ENCODE results near the gene NFIB.

Gene NFIB

GRCh38 chr9:14347406-14348122 is 33.6 kb upstream of the NFIB start:
- Histone ChIP-seq H3K4me2 (ENCODE audit: low read length) (peak overlapping the region; percentile 41), H4K8ac (ENCODE audit: low read depth, low read length) (no peak overlapping the region), H2BK15ac (replicated peaks; ENCODE audit: low read depth) (no peak overlapping the region), H3K18ac (ENCODE audit: low read length) (peak overlapping the region; percentile 65), H3K9ac (ENCODE audit: low read length) (peak overlapping the region; percentile 77), H3K4me1 (ENCODE audit: control insufficient read depth, low read depth, low read length) (peaks cover 5% of the 10 kb centered on the region), H4K5ac (ENCODE audit: low read length) (no peak overlapping the region), H3K56ac (ENCODE audit: low read length) (peak overlapping the region; percentile 93), H2BK120ac (ENCODE audit: low read depth, low read length) (no peak overlapping the region), H2AK5ac (ENCODE audit: low read length) (no peak overlapping the region), H3K27me3 (ENCODE audit: insufficient read depth, low read length, poor library complexity) (peaks cover 31% of the 10 kb centered on the region), H3K36me3 (ENCODE audit: control insufficient read depth, insufficient read depth, low read length) (no peaks in the 10 kb centered on the region), H3K23ac (ENCODE audit: low read length) (peak overlapping the region; percentile 92), H2BK5ac (ENCODE audit: low read length) (peak overlapping the region; percentile 65), H3K4ac (ENCODE audit: low read depth, low read length) (no peak overlapping the region), H3K79me2 (ENCODE audit: control insufficient read depth, insufficient read depth, low read length) (no peaks in the 10 kb centered on the region), H3K27ac (ENCODE audit: low read depth, low read length) (no peak overlapping the region), H3K4me3 (ENCODE audit: low read length) (peak overlapping the region; percentile 60), H3K79me1 (ENCODE audit: low read length) (no peaks in the 10 kb centered on the region)
- DNase-seq, result peak; percentile 82
- WGBS (ENCODE audit: extremely low coverage, insufficient coverage, low lambda C conversion rate), result no CpG with 5 or more reads among the region's 53 CpGs

- peaks cover 31% of the 10 kb centered on the region for H3K27me3 ChIP-seq (ENCODE audit: insufficient read depth, low read length, poor library complexity)
- peak overlapping the region; percentile 60 for H3K4me3 ChIP-seq (ENCODE audit: low read length)
- H2AK5ac ChIP-seq (ENCODE audit: low read length), result no peak overlapping the region
- no peaks in the 10 kb centered on the region for H3K36me3 ChIP-seq (ENCODE audit: control insufficient read depth, insufficient read depth, low read length)
- no peak overlapping the region for H4K8ac ChIP-seq (ENCODE audit: low read depth, low read length)
- H3K4ac ChIP-seq (ENCODE audit: low read depth, low read length), result no peak overlapping the region
- no peak overlapping the region for H3K27ac ChIP-seq (ENCODE audit: low read depth, low read length)
- DNase-seq, result peak; percentile 60
- no peak overlapping the region for H3K23ac ChIP-seq (ENCODE audit: low read length)
- no peaks in the 10 kb centered on the region for H3K79me1 ChIP-seq (ENCODE audit: low read length)
- no peak overlapping the region for H2BK120ac ChIP-seq (ENCODE audit: low read depth, low read length)
- peak overlapping the region; percentile 77 for H3K9ac ChIP-seq (ENCODE audit: low read length)
- H3K4me2 ChIP-seq (ENCODE audit: low read length), result peak overlapping the region; percentile 41
- peaks cover 5% of the 10 kb centered on the region for H3K4me1 ChIP-seq (ENCODE audit: control insufficient read depth, low read depth, low read length)
- H2BK5ac ChIP-seq (ENCODE audit: low read length), result no peak overlapping the region
- H4K5ac ChIP-seq (ENCODE audit: low read length), result no peak overlapping the region
- H2BK15ac ChIP-seq (replicated peaks; ENCODE audit: low read depth), result no peak overlapping the region
- peak overlapping the region; percentile 93 for H3K56ac ChIP-seq (ENCODE audit: low read length)
- WGBS (ENCODE audit: extremely low coverage, insufficient coverage, low lambda C conversion rate), result no CpG with 5 or more reads among the region's 37 CpGs
- H3K79me2 ChIP-seq (ENCODE audit: control insufficient read depth, insufficient read depth, low read length), result no peaks in the 10 kb centered on the region
- peak overlapping the region; percentile 65 for H3K18ac ChIP-seq (ENCODE audit: low read length)
Observed at GRCh38 chr9:14346811-14347405, 33.0 kb upstream of the NFIB start.

DNA sequence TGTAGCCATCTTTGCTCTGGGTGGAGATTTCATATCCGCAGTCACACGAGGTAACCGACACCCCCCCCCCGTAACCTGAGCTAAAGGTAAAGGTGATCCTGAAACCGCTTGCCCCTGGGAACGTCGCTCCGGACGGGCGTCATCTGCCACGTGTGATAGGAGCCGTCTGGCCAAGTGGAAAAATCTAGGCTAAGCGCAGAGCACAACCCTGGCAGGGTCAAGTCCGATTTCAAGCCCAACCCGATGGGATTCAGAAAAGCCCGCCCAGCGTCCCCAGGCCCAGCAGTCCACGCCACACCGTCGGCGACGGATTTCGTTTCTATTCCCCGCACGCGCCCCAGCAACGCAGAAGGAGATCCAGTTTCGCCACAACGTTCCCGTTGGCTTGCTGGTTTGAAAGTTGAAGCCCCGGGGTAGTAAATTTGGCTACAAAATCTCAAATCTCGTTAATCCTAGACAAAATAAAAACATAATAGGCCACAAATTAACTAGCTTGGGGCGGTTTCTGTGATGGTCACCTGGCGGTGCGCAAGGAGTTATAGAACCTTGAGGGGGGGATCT is 32.4 kb upstream of the NFIB start:
- no peak overlapping the region for H3K4ac ChIP-seq (ENCODE audit: low read depth, low read length)
- no peak overlapping the region for H2BK120ac ChIP-seq (ENCODE audit: low read depth, low read length)
- no peaks in the 10 kb centered on the region for H3K79me1 ChIP-seq (ENCODE audit: low read length)
- no peaks in the 10 kb centered on the region for H3K36me3 ChIP-seq (ENCODE audit: control insufficient read depth, insufficient read depth, low read length)
- peaks cover 5% of the 10 kb centered on the region for H3K4me1 ChIP-seq (ENCODE audit: control insufficient read depth, low read depth, low read length)
- peak overlapping the region; percentile 93 for H3K56ac ChIP-seq (ENCODE audit: low read length)
- peak overlapping the region; percentile 77 for H3K9ac ChIP-seq (ENCODE audit: low read length)
- no peak overlapping the region for H3K23ac ChIP-seq (ENCODE audit: low read length)
- WGBS (ENCODE audit: extremely low coverage, insufficient coverage, low lambda C conversion rate), result no CpG with 5 or more reads among the region's 35 CpGs
- H3K27me3 ChIP-seq (ENCODE audit: insufficient read depth, low read length, poor library complexity), result peaks cover 27% of the 10 kb centered on the region
- H2BK15ac ChIP-seq (replicated peaks; ENCODE audit: low read depth), result no peak overlapping the region
- no peaks in the 10 kb centered on the region for H3K79me2 ChIP-seq (ENCODE audit: control insufficient read depth, insufficient read depth, low read length)
- DNase-seq, result peak; percentile 84
- no peak overlapping the region for H2BK5ac ChIP-seq (ENCODE audit: low read length)
- H3K18ac ChIP-seq (ENCODE audit: low read length), result peak overlapping the region; percentile 45
- H3K27ac ChIP-seq (ENCODE audit: low read depth, low read length), result no peak overlapping the region
- H4K5ac ChIP-seq (ENCODE audit: low read length), result no peak overlapping the region
- H2AK5ac ChIP-seq (ENCODE audit: low read length), result no peak overlapping the region
- peak overlapping the region; percentile 41 for H3K4me2 ChIP-seq (ENCODE audit: low read length)
- H3K4me3 ChIP-seq (ENCODE audit: low read length), result peak overlapping the region; percentile 1
- no peak overlapping the region for H4K8ac ChIP-seq (ENCODE audit: low read depth, low read length)

DNA sequence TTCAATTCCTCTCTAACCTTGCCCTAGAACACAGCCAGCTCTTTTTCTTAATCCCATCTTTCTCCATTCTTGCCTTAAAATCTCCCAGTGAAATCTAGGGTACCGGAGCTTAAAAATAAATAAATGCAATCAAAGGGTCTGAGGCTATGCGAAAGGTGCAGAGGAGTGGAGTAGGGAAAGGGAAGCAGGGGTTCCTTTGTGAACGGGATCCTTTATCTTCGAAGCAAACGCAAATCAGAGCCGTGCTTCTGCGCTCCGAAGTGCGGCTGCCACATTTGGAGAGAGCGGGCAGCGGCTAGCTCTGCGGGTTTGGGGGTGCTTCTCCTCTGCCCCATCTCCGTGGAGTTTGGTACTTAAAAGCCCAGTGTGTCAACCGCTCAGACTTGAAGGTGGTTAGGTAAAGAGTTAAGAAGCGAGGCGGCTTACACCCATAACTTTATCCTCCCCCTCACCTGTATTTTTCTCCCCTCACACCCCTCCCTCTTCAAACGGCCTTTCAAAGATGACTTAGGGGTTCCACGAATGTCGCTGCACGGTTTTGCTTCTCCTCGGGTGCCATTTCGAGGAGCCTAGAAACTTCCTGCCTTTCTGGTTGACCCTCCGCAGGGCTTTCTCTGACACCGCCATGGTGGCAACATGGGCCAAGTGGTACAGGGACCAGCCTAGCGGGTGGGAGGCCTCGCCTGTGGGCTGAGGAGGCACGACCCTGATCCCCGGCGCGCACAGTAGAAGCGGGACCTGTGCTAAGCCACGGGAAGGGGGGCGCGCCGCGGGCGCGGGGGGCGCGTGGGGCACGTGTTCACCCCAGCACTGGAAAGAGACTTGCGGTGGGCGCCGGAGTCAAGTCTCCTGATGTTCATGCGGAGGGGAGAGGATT is 31.7 kb upstream of the NFIB start:
- no peak overlapping the region for H4K8ac ChIP-seq (ENCODE audit: low read depth, low read length)
- H3K4me1 ChIP-seq (ENCODE audit: control insufficient read depth, low read depth, low read length), result peaks cover 1% of the 10 kb centered on the region
- no peaks in the 10 kb centered on the region for H3K79me2 ChIP-seq (ENCODE audit: control insufficient read depth, insufficient read depth, low read length)
- WGBS (ENCODE audit: extremely low coverage, insufficient coverage, low lambda C conversion rate), result no CpG with 5 or more reads among the region's 45 CpGs
- no peaks in the 10 kb centered on the region for H3K36me3 ChIP-seq (ENCODE audit: control insufficient read depth, insufficient read depth, low read length)
- no peak overlapping the region for H2BK5ac ChIP-seq (ENCODE audit: low read length)
- peak; percentile 49 for DNase-seq
- H2BK15ac ChIP-seq (replicated peaks; ENCODE audit: low read depth), result no peak overlapping the region
- peak overlapping the region; percentile 77 for H3K9ac ChIP-seq (ENCODE audit: low read length)
- H2BK120ac ChIP-seq (ENCODE audit: low read depth, low read length), result no peak overlapping the region
- H4K5ac ChIP-seq (ENCODE audit: low read length), result no peak overlapping the region
- H3K27ac ChIP-seq (ENCODE audit: low read depth, low read length), result no peak overlapping the region
- no peak overlapping the region for H2AK5ac ChIP-seq (ENCODE audit: low read length)
- peak overlapping the region; percentile 45 for H3K18ac ChIP-seq (ENCODE audit: low read length)
- peak overlapping the region; percentile 36 for H3K4me3 ChIP-seq (ENCODE audit: low read length)
- H3K79me1 ChIP-seq (ENCODE audit: low read length), result no peaks in the 10 kb centered on the region
- H3K4ac ChIP-seq (ENCODE audit: low read depth, low read length), result no peak overlapping the region
- peak overlapping the region; percentile 41 for H3K4me2 ChIP-seq (ENCODE audit: low read length)
- peaks cover 20% of the 10 kb centered on the region for H3K27me3 ChIP-seq (ENCODE audit: insufficient read depth, low read length, poor library complexity)
- peak overlapping the region; percentile 93 for H3K56ac ChIP-seq (ENCODE audit: low read length)
- no peak overlapping the region for H3K23ac ChIP-seq (ENCODE audit: low read length)

DNA sequence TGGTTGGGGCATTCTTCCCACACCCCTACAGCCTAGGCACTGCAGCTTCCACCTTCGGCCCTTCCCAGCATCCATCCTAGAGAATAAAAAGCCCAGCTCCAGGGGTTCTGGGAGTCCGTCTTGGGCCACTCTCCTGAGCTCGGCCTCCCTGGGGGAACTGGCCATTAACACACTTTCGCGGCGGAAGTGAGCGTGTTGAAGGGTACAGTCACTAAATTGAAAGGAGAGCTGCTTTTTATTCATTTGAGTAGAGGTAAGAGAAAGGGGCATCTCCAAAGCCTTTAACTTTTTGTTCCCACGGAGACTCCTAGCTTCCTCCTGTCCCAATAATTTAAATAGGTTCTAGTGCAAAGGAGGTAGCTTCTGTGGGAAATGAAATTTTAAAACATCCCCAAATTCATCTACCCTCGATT is 31.0 kb upstream of the NFIB start:
- Histone ChIP-seq H2BK15ac (replicated peaks; ENCODE audit: low read depth) (no peak overlapping the region), H3K4me1 (ENCODE audit: control insufficient read depth, low read depth, low read length) (peaks cover 1% of the 10 kb centered on the region), H3K23ac (ENCODE audit: low read length) (peak overlapping the region; percentile 45), H2AK5ac (ENCODE audit: low read length) (no peak overlapping the region), H3K4me2 (ENCODE audit: low read length) (peak overlapping the region; percentile 41), H3K36me3 (ENCODE audit: control insufficient read depth, insufficient read depth, low read length) (no peaks in the 10 kb centered on the region), H3K9ac (ENCODE audit: low read length) (peak overlapping the region; percentile 77), H3K79me2 (ENCODE audit: control insufficient read depth, insufficient read depth, low read length) (no peaks in the 10 kb centered on the region), H3K18ac (ENCODE audit: low read length) (no peak overlapping the region), H3K4me3 (ENCODE audit: low read length) (no peak overlapping the region), H3K56ac (ENCODE audit: low read length) (peak overlapping the region; percentile 93), H3K4ac (ENCODE audit: low read depth, low read length) (no peak overlapping the region), H2BK120ac (ENCODE audit: low read depth, low read length) (no peak overlapping the region), H3K79me1 (ENCODE audit: low read length) (no peaks in the 10 kb centered on the region), H3K27ac (ENCODE audit: low read depth, low read length) (no peak overlapping the region), H3K27me3 (ENCODE audit: insufficient read depth, low read length, poor library complexity) (peaks cover 13% of the 10 kb centered on the region), H4K5ac (ENCODE audit: low read length) (no peak overlapping the region), H4K8ac (ENCODE audit: low read depth, low read length) (no peak overlapping the region), H2BK5ac (ENCODE audit: low read length) (no peak overlapping the region)
- DNase-seq, result peak; percentile 49
- no CpG with 5 or more reads among the region's 9 CpGs for WGBS (ENCODE audit: extremely low coverage, insufficient coverage, low lambda C conversion rate)

Data from mesendoderm (in vitro differentiated cells).